Measurements from ENCODE around the gene CCDC117.

DNA sequence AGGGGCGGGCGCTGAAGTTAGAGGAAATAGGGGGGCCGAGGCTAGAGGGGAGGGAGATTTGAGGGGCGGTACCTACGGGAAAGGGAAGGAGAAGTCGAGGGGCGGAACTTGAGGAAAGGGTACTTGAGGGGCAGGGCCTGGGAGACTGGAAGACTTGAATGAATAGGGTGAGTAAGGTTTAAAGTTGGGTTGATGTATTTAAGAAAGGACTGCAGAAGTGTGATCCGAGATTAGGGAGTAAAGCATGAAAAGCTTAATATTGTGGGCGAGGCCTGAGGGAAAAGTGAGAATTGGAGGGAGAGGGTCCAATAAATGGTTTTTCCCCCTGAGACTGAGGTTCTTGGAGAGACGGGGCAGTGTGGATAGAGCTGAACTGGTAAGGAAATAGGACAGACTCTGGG is 29.9 kb upstream of the CCDC117 start:
- TF ChIP-seq, protein P1, sequence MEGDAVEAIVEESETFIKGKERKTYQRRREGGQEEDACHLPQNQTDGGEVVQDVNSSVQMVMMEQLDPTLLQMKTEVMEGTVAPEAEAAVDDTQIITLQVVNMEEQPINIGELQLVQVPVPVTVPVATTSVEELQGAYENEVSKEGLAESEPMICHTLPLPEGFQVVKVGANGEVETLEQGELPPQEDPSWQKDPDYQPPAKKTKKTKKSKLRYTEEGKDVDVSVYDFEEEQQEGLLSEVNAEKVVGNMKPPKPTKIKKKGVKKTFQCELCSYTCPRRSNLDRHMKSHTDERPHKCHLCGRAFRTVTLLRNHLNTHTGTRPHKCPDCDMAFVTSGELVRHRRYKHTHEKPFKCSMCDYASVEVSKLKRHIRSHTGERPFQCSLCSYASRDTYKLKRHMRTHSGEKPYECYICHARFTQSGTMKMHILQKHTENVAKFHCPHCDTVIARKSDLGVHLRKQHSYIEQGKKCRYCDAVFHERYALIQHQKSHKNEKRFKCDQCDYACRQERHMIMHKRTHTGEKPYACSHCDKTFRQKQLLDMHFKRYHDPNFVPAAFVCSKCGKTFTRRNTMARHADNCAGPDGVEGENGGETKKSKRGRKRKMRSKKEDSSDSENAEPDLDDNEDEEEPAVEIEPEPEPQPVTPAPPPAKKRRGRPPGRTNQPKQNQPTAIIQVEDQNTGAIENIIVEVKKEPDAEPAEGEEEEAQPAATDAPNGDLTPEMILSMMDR (optimal IDR thresholded peaks at IDR 0.05 in 1 of 3, IDR thresholded peaks at IDR 0.05 in 1 of 3, conservative IDR thresholded peaks at IDR 0.05 in 1 of 3; ENCODE audit: extremely low read depth in 1 of 3, insufficient read depth in 2 of 3, low read length in 3 of 3), result no peak
- TF ChIP-seq EZH2 (IDR thresholded peaks at IDR 0.05; ENCODE audit: low read length), result no peak

All from keratinocyte (primary cell).